SU-DHL-6 (cell line): Measurements from ENCODE around the gene ADARB2.

Source experiments
- CTCF ChIP-seq: fragments of 200-600 bp; sonication (generic); IDR thresholded peaks from one replicate; pipeline ENCODE4 v1.5.1; 2017; ENCODE audit warnings: antibody characterized with exemption, mild to moderate bottlenecking, low read length, moderate library complexity; ENCODE audit not compliant: insufficient read depth, poor library complexity, severe bottlenecking
- EZH2phosphoT487 ChIP-seq: fragments of 200-600 bp; sonication (generic), shearing (Covaris generic); conservative IDR thresholded peaks from 2 replicates; pipeline ENCODE4 v1.6.1; 2018; ENCODE audit warnings: mild to moderate bottlenecking, antibody characterized with exemption, low read length, moderate library complexity, mixed read lengths

GRCh38 chr10:1267568-1267967, 469.8 kb downstream of the ADARB2 start:
- TF ChIP-seq CTCF (no peak), EZH2phosphoT487 (no peak)
